NK-92 (cell line): Measurements from ENCODE around the gene PRKAG2.
"Not testable (repeated sequence)": the region's sequence is repeated elsewhere in the genome, so short reads cannot be mapped to it uniquely, and the experiment has no call there.

ENCODE experiments used
- DNase-seq: peaks from one replicate; lab custom pipeline; 2025; ENCODE audit not compliant: unreplicated experiment; lab: John Stamatoyannopoulos, UW

The PRKAG2 gene

DNA sequence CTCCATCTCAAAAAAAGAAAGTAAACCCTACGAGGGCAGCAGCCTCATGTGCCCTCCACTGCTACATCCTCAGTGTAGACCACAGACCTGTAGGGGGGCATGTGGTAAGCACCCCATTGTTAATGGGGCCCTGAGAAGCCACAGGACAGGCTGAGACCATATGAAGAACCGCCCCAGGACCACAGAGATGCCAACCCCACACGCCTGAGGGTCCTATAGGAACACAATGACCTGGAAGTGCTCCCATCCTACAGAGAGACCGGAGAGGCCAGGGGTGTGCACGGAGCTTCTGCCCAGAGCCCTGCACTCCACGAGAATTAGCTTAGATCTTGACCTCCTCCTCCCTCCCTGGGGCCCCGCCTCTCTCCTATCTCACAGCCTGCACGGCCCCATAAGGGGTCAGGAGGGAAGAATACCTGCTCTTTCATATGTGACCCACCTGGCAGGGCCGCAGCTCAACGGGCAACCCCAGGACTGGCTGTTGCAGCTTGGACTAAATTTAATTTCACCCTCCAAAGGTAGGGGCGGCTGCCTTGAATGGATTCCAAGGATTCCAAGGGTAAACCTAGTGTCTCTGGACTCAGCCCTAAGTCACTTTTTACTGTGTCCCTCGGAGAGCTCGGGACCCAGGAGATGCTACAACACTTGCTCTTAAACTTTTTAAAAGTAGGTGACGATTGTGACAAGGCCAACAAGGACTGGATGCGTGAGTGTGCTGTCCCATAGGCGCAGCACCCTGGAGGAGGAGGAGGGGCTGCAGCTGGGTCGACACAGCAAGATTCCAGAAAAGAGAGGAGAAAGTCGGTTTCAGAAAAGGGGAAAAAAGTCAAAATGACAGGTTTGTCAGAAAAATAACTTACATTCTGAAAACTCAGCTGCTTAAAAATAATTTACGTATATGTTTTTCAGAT lies 24.2 kb downstream of the PRKAG2 start:
- DNase-seq, result no peak

DNA sequence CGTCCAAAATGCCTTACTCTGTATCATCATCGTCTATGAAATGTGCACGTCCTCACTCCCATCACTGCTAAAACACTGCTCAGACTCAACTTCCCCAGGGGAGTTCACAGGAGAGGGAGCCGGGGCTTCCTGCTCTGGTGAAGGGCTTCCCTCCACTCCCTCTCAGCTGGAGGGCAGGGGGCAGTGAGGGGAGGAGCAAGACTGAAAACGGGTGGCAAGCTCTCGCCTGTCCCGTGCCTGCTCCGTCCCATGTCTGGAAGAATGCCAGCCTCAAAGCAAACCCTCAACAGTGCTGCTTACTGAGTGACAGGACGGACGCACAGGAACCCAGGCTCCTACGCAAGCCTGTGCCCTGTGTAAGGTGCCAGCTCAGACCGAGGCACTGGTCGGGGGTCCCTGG lies 25.1 kb downstream of the PRKAG2 start:
- DNase-seq, result no peak

DNA sequence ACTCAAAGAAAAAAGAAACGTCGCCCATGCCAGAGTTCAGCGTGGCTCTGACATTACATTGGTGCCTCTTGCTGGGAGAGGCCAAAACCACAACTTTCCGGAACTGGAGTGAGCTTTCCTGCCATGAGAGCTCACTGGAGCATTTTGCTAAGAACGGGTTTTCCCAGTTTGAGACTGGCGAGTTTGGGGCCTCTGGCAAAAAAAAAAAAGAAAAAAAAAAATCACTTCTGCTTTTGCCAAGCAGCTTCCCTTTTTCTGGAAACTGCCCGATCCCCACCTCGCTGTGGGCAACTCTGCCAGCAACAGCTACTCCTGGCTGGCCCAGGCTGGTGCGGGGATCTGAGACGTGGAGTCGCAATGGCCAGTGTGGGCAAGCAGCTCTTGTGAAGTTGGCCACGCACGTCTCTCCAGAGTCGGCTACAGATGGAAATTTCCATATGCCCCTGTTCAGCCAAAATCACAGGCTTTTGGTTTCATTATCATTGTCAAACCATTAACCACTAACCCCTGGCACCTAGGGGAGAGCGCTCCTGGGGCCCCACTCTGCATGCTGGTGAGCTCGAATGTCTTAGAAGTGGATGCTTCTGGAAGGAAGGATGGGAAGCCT lies 25.7 kb downstream of the PRKAG2 start:
- DNase-seq, result no peak

DNA sequence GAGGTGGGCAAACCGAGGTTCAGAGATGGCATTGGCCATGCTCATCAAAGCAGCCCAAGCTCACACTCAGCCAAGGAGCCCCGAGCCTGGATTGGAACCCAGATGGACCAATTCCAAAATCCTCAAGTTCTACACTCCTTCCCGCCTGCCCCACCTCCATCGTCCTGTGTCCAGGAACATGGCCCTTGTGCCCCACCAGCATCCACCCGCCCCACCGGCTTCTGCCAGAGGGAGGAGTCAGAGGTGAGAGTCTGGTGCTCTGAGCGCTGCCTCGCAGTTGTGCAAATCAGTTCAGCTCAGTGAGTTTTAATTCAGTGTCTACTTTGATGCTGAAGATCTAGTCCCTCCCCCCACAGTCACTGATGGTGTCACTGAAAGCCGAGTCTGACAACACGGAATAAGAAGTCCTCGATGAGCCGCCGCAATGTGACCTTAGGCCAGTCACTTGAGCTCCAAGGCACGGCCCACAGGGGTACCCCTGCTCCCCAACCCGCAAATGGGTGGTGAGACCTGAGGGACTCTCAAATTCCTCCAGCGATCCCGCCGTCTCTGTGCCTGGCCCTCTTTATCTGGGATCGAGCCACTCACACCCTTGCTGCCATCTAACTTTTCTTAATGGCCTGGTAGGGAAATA lies 26.3 kb downstream of the PRKAG2 start:
- no peak for DNase-seq

DNA sequence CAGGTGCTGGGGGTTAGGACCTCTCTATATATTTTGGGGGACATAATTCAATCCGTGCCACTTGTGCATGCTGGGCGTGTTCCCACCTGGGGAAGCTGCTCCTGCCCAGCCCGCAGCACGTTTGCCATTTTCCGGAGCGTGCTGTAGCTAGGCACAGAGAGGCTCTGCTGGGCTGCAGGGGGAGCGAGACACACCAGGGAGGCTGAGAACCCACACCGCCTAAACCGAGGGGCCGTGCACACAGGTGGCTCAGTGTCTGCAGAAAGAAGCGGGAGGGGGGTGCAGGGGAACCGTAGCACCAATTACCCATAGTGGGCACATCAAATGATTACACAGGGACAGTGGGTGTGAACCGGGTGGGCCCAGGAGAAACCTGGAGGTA lies 27.0 kb downstream of the PRKAG2 start:
- no peak for DNase-seq

DNA sequence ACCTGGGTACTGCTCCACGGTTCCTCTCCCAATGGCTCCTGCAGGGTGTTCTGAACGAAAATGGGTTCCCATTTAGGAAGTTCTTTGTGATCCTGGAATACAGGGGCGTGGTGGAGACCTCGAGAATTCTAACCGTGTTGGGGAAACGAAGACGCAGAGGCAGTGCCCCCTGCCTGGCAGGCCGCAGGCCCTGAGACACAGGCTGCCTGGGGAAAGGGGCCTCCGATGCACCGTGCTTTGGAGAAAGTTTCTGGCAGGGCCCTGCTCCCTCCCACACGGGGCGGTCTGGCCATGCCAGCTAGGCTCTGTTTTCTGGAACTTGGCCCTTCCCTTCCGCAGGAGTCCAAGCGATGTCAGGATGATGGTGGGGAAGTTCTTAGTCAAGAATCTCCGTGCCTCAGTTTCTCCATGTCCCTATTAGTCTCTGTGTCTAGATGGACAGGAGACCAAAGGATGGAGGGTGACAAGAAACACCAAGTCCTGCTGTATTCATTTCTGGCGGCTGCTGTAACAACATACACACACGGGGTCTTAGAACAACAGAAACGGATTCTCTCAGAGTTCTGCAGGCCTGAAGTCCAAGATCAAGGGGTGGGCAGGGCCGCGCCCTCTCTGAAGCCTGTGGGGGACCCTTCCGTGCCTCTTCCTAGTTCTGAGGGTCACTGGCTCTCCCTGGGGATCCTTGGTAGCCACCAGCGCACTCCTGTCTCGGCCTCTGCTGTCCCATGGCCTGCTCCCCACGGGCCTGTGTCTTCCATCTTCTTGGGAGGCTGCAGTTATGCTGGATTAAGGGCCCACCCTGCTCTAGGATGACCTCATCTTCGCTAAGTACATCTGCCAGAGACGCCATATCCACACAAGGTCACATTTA lies 27.7 kb downstream of the PRKAG2 start:
- no peak for DNase-seq

DNA sequence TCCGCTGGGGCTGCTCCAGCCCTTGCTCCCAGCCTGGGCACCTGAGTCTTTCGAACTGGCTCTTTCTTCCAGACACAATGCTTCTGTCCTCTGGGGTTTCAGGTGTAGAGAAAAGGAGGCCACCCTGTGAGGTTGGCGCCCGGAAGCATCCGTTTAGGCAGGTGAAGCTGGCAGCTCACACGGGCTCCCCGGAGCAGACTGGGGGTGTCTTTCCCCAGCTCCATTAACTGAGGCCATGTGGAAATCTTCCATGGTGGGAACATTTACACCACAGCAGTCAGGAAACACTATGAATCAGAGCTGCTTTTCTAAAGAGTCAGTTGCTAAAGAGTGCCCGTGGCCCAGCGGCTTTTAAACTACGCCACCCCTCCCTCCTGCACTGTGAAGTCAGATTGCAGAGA lies 29.2 kb downstream of the PRKAG2 start:
- DNase-seq, result no peak

DNA sequence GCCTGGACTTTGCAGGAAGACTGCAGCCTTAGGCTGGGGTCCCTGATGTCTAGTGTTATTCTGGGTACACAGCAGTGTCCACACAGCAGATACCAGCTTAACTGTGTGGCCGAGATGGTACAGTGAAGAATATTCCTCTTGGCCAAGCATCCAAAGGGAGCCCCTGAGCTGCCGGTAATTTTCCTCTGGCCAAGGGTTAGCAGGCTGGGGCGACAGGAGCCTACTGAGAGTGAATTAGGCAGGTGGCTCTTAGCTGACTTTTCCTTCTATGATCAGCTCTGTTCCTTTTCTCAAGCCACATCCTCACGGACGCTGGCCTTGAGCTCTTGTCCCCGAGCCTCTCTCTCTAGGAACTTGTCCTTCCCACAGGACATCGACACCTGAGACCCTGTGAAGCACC lies 29.8 kb downstream of the PRKAG2 start:
- no peak for DNase-seq

DNA sequence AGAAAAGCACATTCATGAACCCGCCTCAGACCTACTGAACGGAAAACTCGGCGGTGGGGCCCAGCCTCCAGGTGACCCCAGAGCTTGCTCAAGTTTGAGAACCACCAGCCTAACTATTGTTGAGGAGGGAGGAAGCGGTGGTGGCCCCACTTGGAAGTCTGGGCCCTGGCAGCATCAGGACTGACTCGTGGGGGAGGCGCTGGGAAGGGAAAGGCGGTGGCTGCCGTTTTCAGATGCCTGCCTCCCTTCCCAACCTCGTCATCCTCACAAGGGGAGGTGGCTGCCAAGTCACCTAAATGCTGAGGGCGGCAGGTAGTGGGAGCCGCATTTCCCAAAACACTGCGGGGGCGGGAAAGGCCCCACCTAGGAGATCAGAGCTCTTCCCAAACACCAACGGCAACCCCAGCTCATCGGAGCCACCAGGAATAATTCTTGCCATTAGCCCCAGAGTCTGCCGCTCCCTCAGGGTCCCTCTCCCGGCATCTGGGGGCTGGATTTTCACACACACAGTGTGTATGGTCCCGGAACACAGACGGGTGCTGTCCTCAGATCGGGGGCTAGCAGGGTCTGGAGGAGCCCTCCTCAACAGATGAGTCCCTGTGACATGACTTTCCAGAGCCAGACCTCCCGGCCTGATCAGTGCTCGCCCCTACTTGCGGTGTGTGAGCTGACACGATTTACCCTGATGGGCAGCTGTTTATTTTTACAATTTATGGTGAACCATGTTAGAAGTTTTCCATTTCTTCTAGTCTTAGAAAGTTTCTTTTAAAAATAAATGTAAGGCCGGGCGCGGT lies 31.3 kb downstream of the PRKAG2 start:
- DNase-seq, result no peak

DNA sequence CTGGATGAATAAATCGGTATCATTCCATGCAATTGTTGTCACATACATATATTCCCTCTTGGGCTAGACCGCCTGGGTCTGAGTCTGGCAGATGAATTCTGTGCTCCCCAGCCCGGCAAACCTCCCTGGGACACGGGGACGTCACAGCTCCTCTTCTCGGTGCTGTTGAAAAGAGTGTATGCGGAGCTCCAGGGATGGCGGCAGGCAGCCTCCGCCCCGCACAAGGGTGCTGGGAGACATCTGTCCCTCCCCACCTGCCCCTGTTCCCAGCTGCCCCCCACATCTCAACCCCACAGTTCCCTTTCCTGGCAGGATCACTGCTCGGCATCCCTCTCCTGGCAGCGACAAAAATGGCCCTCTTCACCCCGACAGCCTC lies 32.1 kb downstream of the PRKAG2 start:
- no peak for DNase-seq

DNA sequence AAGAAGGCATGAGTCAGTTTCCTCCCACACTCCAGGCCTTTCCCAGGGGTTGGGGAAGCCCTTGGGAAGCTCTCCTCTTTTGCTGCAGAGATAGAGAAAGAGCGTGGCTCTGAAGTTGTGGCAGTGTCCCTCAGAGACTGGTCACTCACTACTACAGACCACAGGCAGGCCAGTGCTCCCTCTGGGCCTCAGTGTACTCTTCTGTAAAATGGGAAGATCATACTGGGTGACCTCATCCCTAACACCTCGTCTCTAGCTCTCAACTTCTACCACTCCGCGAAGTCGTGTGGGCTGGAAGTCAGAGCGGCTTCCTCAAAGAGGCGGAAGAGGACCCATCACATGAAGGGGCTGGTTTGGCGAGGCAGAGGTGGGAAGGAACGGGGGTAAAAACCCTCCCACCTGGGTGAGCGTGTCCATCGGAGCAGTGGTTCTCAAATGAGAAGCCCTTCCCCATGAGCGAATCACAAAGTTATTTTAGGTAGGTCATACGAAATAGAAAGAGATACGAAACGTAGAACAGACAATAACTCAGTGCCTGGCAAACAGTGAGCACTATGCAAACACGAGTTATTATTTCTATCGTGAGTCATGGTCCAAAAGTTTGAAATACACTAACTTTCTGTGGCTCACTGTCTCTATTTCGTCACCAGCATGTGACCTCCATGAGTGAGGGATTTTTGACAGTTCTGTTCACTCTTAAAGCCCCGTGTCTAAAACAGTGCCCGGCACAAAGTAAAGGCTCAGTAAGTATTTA lies 32.7 kb downstream of the PRKAG2 start:
- no peak for DNase-seq

DNA sequence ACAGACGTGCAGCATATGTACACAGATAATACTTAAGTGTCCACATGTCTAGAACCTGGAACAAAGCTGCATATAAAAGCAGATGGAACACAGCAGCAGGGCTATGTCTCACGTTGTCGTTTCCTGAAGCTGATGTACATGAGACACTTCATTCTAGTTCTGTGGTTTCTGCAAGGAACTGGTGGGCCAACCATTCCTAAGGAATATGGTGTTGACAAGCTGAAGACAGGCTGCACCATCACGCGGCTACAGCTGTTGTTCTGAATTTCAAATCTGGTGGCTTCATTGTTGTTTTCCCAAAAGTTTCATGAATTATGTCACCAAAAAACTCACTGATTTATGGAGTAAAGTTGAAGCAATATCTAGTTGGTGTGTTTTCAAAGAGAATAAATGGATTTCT lies 33.7 kb downstream of the PRKAG2 start:
- no peak for DNase-seq

DNA sequence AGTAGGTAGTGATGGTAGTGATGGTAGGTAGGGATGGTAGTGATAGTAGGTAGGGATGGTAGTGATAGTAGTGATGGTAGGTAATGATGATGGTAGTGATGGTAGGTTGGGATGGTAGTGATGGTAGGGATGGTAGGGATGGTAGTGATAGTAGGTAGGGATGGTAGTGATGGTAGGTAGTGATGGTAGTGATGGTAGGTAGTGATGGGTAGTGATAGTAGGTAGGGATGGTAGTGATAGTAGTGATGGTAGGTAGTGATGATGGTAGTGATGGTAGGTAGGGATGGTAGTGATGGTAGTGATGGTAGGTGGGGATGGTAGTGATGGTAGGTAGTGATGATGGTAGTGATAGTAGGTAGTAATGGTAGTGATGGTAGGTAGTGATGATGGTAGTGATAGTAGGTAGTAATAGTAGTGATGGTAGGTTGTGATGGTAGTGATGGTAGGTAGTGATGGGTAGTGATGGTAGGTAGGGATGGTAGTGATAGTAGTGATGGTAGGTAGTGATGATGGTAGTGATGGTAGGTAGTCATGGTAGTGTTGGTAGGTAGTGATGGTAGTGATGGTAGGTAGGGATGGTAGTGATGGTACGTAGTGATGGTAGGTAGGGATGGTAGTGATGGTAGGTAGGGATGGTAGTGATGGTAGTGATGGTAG lies 35.4 kb downstream of the PRKAG2 start:
- not testable (repeated sequence) for DNase-seq

DNA sequence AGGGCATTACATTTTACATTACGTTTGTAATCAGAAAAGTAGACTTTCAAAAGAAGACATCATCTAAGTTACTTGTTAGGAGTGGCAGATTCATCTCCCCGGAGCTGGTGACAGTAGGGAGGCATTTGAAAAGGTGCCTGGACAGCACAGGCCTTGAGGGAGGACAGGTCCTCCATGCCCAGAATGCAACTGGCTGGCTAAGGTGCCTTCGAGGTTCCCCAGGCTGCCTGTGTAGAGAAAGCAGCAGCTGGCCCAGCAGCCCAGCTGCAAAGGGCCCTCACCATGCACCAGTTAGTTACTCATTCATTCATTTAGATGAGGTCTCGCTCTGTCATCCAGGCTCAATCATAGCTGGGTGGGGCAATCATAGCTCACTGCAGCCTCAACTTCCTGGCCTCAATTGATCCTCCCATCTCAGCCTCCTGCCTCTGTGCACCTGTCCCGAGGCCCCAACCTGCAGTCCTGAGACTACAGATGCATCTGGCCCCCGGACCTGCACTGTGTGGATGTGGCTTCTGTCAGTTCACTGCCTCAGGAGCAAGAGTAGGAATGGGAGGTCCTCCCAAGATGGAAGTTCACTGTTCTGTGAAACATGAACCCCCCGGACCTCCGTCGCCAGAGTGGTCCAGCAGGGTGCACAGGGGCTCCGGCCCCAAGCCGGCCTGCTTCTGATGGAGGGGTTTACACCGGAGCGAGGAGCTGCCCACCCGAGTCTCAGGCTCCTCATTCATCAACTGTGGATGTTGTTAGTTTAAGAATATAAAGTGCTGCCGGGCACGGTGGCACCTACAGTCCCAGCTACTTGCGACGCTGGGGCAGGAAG lies 36.6 kb downstream of the PRKAG2 start:
- DNase-seq, result no peak

DNA sequence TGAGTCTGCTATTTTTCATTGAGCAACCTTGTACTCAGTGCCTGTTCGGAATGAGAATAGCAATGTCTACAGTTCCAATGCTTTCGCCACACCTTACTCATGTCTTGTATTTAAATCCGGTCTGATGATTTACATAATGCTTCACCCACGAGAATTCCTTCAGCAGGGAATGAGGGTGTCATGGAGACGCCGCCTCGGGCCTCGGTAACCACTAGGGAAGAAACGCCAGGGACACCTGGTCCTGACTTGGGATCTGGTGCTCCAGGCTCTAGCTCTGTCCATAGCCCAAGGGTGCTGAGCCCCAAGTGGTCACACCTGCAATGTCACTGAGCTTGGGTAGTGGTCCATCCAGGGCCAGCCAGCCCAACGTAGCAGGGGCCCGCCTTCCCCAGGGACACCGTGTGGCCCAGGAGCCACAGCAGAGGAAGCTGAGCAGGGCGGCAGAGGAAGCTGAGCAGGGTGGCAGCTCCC lies 37.4 kb downstream of the PRKAG2 start:
- no peak for DNase-seq

DNA sequence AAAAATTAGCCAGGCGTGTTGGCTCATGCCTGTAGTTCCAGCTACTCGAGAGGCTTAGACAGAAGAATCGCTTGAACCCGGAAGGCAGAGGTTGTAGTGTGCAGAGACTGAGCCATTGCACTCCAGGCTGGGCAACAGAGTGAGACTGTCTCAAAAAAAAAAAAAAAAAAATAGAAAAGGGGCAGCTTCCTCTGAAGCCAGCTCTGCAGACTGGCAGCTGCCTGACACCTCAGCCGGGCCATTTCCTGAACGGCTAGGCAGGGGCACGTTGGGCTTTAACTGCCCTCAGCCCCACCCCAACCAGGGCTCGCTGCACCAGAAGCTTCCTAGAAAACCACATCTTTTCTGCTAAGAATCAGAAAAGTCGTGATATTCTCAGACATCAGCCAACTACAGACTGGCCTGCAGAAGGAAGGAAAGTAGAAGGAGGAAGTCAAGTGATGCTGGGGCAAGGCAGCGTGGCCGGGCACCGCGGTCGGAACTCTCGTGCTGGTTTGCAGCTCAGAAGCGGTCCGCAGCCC lies 38.0 kb downstream of the PRKAG2 start:
- no peak for DNase-seq

DNA sequence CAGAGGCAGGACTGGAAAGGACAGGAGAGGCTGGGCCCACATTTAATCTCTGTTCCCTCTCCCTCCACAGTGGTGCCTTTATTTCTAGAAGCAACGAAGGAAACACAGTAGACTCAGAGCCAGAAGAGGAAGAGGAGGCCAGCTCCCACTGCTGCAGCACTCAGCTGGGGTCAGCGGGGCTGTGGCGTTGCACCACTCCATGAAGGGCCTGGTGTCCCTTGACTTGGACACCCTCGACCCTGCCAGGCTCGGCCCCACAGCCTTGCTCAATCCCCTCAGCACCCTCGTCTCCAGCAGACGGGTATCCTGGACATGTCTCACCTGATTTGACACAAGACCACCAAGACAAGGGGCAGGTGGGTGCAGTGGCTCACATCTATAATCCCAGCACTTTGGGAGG lies 38.8 kb downstream of the PRKAG2 start:
- no peak for DNase-seq
